ENCODE results near the gene FCRL4. TPM values are rescaled to one million over a fixed set of nuclear protein-coding genes. Genes with fewer than 3 reads are reported as not detected.

FCRL4 gene
- total and polyA plus RNA-seq, 2 of the 13 experiments (the other 11 are each of a cell fraction or from before 2014, with no cell fraction given), result not detected

DNA sequence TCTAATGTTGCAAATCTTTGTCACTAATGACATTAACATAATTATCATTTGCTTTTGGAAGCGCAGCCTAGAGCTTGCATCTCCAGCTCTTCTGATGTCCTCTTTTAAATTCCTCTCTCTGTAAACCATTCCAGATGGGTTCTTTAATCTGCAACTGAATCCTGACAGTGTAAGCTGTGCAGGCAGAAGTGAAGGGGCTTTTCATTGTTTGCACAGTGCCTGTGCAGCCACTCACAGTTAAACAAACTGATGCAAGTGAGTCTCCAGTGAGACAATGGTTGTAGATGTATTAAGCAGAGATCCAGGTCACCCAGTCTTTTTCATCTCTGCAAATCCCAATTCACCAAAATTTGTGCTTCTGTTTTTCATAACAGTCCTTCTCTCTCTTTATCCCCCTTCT lies 23.0 kb downstream of the FCRL4 start:
- TF ChIP-seq ZNF160 (CRISPR knock-in tag; IDR thresholded peaks at IDR 0.05) (no peak), PPARG (CRISPR knock-in tag; conservative IDR thresholded peaks at IDR 0.05) (no peak), ZNF776 (CRISPR knock-in tag; IDR thresholded peaks at IDR 0.05) (no peak)
- intact Hi-C loops (cut with micrococcal nuclease; ENCODE audit: unreplicated experiment) (no loop called here), in situ Hi-C loops (cut with HindIII; ENCODE audit: extremely low pct_ligation_motif_present, low pct_unique_long_range_greater_than_20kb) (no loop called here)
- DNase-seq (ENCODE audit: low spot score) (no peak), ATAC-seq (no peak), FAIRE-seq (no peak)
- no peaks in the 10 kb centered on the region; a peak in 1 of 5 replicates for H3K27me3 ChIP-seq (ENCODE audit: control insufficient read depth in 1 of 2, insufficient read depth in 2 of 2, low read length in 2 of 2)
- POLR2A ChIA-PET, result no interaction called here
- WGBS (ENCODE audit: low lambda C conversion rate), result 50% methylated on average over 1 of the region's 1 CpG
- no peak overlapping the region for H3K4me2 ChIP-seq (ENCODE audit: low read depth, low read length)
- CTCF ChIA-PET (ENCODE audit: low intra/inter-chr PET ratio, low total read pairs), result no interaction called here
- H3K27ac ChIP-seq (ENCODE audit: extremely low read length, insufficient read depth, low read length), result no peak overlapping the region
- BruUV-seq (replicated peaks), result no TSS peak
- no peak overlapping the region for H3K4me3 ChIP-seq (replicated peaks in 1 of 3; ENCODE audit: insufficient read depth in 1 of 3, low read depth in 2 of 3, low read length in 3 of 3)
- no peaks in the 10 kb centered on the region for H3K4me1 ChIP-seq (ENCODE audit: insufficient read depth, low read length)
- H4K20me1 ChIP-seq (ENCODE audit: insufficient read depth, low read length), result no peaks in the 10 kb centered on the region
- no peak overlapping the region for H3K9ac ChIP-seq (ENCODE audit: insufficient read depth, low read depth, low read length)
- no peaks in the 10 kb centered on the region for H3K36me3 ChIP-seq (replicated peaks in 1 of 2; ENCODE audit: control insufficient read depth in 1 of 2, insufficient read depth in 2 of 2, low read length in 2 of 2)
- H3K79me2 ChIP-seq (ENCODE audit: insufficient read depth, low read length), result no peaks in the 10 kb centered on the region
- H2AFZ ChIP-seq (ENCODE audit: low read length), result no peak overlapping the region
- H3K9me3 ChIP-seq (ENCODE audit: low read length), result no peaks in the 10 kb centered on the region

- Histone ChIP-seq H3K9me3 (ENCODE audit: low read length) (no peaks in the 10 kb centered on the region), H3K36me3 (replicated peaks in 1 of 2; ENCODE audit: control insufficient read depth in 1 of 2, insufficient read depth in 2 of 2, low read length in 2 of 2) (no peaks in the 10 kb centered on the region), H3K4me3 (replicated peaks in 1 of 3; ENCODE audit: insufficient read depth in 1 of 3, low read depth in 2 of 3, low read length in 3 of 3) (no peak overlapping the region), H3K4me1 (ENCODE audit: insufficient read depth, low read length) (no peaks in the 10 kb centered on the region), H3K27ac (ENCODE audit: extremely low read length, insufficient read depth, low read length) (no peak overlapping the region), H4K20me1 (ENCODE audit: insufficient read depth, low read length) (no peaks in the 10 kb centered on the region), H3K4me2 (ENCODE audit: low read depth, low read length) (no peak overlapping the region), H2AFZ (ENCODE audit: low read length) (no peak overlapping the region), H3K9ac (ENCODE audit: insufficient read depth, low read depth, low read length) (no peak overlapping the region), H3K79me2 (ENCODE audit: insufficient read depth, low read length) (no peaks in the 10 kb centered on the region), H3K27me3 (ENCODE audit: control insufficient read depth in 1 of 2, insufficient read depth in 2 of 2, low read length in 2 of 2) (no peaks in the 10 kb centered on the region; a peak in 1 of 5 replicates)
- no TSS peak for BruUV-seq (replicated peaks)
- intact Hi-C loops (cut with micrococcal nuclease; ENCODE audit: unreplicated experiment) (no loop called here), in situ Hi-C loops (cut with HindIII; ENCODE audit: extremely low pct_ligation_motif_present, low pct_unique_long_range_greater_than_20kb) (no loop called here)
- DNase-seq (ENCODE audit: low spot score) (no peak), ATAC-seq (no peak), FAIRE-seq (no peak)
- CTCF ChIA-PET (ENCODE audit: low intra/inter-chr PET ratio, low total read pairs), result no interaction called here
- TF ChIP-seq MATR3 (CRISPR knock-in tag; IDR thresholded peaks at IDR 0.05), result no peak
- no peak for TF ChIP-seq FOXP1 (IDR thresholded peaks at IDR 0.05)
- no peak for TF ChIP-seq FOXP1 (CRISPR knock-in tag; IDR thresholded peaks at IDR 0.05)
- no peak for TF ChIP-seq CHD2 (IDR thresholded peaks at IDR 0.05; ENCODE audit: low read depth, low read length)
- TF ChIP-seq ELF4 (CRISPR knock-in tag; IDR thresholded peaks at IDR 0.05; ENCODE audit: borderline replicate concordance), result no peak
- no peak for TF ChIP-seq ZNF326 (CRISPR knock-in tag; IDR thresholded peaks at IDR 0.05; ENCODE audit: borderline replicate concordance)
- no peak for TF ChIP-seq ETV6 (CRISPR knock-in tag; conservative IDR thresholded peaks at IDR 0.05)
- TF ChIP-seq JUNB (CRISPR knock-in tag; IDR thresholded peaks at IDR 0.05; ENCODE audit: borderline replicate concordance), result no peak
- TF ChIP-seq ZNF879 (CRISPR knock-in tag; IDR thresholded peaks at IDR 0.05), result no peak
- no peak for TF ChIP-seq TBX2 (CRISPR knock-in tag; IDR thresholded peaks at IDR 0.05; ENCODE audit: borderline replicate concordance)
- no peak for TF ChIP-seq MAFK (conservative IDR thresholded peaks at IDR 0.05 in 1 of 2, IDR thresholded peaks at IDR 0.05 in 1 of 2; ENCODE audit: low read length in 2 of 2)
- no peak for TF ChIP-seq ZNF746 (CRISPR knock-in tag; IDR thresholded peaks at IDR 0.05)
- TF ChIP-seq KLF9 (CRISPR knock-in tag; IDR thresholded peaks at IDR 0.05; ENCODE audit: low read depth), result no peak
- TF ChIP-seq ZNF510 (CRISPR knock-in tag; IDR thresholded peaks at IDR 0.05; ENCODE audit: low read depth), result no peak
- TF ChIP-seq XBP1 (CRISPR knock-in tag; IDR thresholded peaks at IDR 0.05), result no peak
- 28% methylated on average over 14 of the region's 14 CpGs for WGBS (ENCODE audit: low lambda C conversion rate)
- POLR2A ChIA-PET, result no interaction called here
Observed at GRCh38 chr1:157566484-157567300, 31.2 kb downstream of the FCRL4 start.
